ENCODE results near the gene GPRC5C. TPM values are rescaled to one million over a fixed set of nuclear protein-coding genes. Genes with fewer than 3 reads are reported as not detected.

Gene GPRC5C
- total and polyA plus RNA-seq, 2 of the 13 experiments (the other 11 are each of a cell fraction or from before 2014, with no cell fraction given): 85.6 to 300 TPM

GRCh38 chr17:74442670-74443515 is 11.0 kb downstream of the GPRC5C start (continued):
- TF ChIP-seq KIAA2018 (CRISPR knock-in tag; IDR thresholded peaks at IDR 0.05; ENCODE audit: borderline replicate concordance) (no peak), ZNF576 (CRISPR knock-in tag; IDR thresholded peaks at IDR 0.05) (no peak), DMAP1 (CRISPR knock-in tag; IDR thresholded peaks at IDR 0.05) (peak; percentile 54; the same call in 1 of the 2 replicates), PHF21A (CRISPR knock-in tag; IDR thresholded peaks at IDR 0.05) (peak; percentile 98), LRRFIP1 (CRISPR knock-in tag; conservative IDR thresholded peaks at IDR 0.05) (no peak), ZBTB4 (CRISPR knock-in tag; IDR thresholded peaks at IDR 0.05; ENCODE audit: borderline replicate concordance) (peak; percentile 88; the same call in 1 of the 2 replicates), HOXA5 (CRISPR knock-in tag; IDR thresholded peaks at IDR 0.05) (peak; percentile 81), ZNF34 (CRISPR knock-in tag; IDR thresholded peaks at IDR 0.05; ENCODE audit: borderline replicate concordance) (peak; percentile 82; the same call in 1 of the 2 replicates), HNRNPUL1 (IDR thresholded peaks at IDR 0.05; ENCODE audit: low read depth, low read length) (no peak), ATF1 (CRISPR knock-in tag; IDR thresholded peaks at IDR 0.05) (no peak), HMGXB4 (CRISPR knock-in tag; IDR thresholded peaks at IDR 0.05; ENCODE audit: borderline replicate concordance in 1 of 2, low read depth in 1 of 2) (peak; percentile 77 to 85)

Data from HepG2 (cell line).